ENCODE data around the gene PHLDB1. TPM values are rescaled to one million over a fixed set of nuclear protein-coding genes. Genes with fewer than 3 reads are reported as not detected.

Gene PHLDB1
- total and polyA plus RNA-seq, 2 donors (not counting 3 experiments of a cell fraction or from before 2014, with no cell fraction given): 99.7 to 183 TPM

- H3K4me1 ChIP-seq (ENCODE audit: control insufficient read depth, extremely low read depth, insufficient read depth, low read length): no peaks in the 10 kb centered on the region
- H2AFZ ChIP-seq (ENCODE audit: low read depth, low read length): no peak overlapping the region
- H3K9me3 ChIP-seq (replicated peaks; ENCODE audit: control insufficient read depth, insufficient read depth, low read length): no peaks in the 10 kb centered on the region
- no peaks in the 10 kb centered on the region for H3K9me1 ChIP-seq (replicated peaks; ENCODE audit: control insufficient read depth, extremely low read depth, insufficient read depth, low read length)
- dilution Hi-C loops (cut with MboI; ENCODE audit: extremely low pct_ligation_motif_present, low sequenced_read_pairs) (no loop called here), intact Hi-C loops (cut with micrococcal nuclease) (no loop called here)
- H3K4me3 ChIP-seq (replicated peaks in 1 of 3; ENCODE audit: insufficient read depth in 1 of 3, low read depth in 1 of 3, low read length in 3 of 3): no peak overlapping the region
- no peaks in the 10 kb centered on the region for H4K20me1 ChIP-seq (replicated peaks; ENCODE audit: control insufficient read depth, extremely low read depth, insufficient read depth, low read length)
- no peaks in the 10 kb centered on the region for H3K27me3 ChIP-seq (ENCODE audit: control insufficient read depth in 2 of 2, insufficient read depth in 2 of 2, low read length in 2 of 2)
- no peak overlapping the region for H3K27ac ChIP-seq (ENCODE audit: insufficient read depth, low read depth, low read length)
- CTCF ChIA-PET: interaction anchor here (1.2 to 3.2 kb wide), 4 partner anchors 11 to 38 kb away, joined by 3 to 11 read pairs (median 6); partner anchors contain the start of gene PHLDB1
- no TSS peak for BruUV-seq (replicated peaks)
- POLR2A ChIA-PET: interaction anchor here (0.6 kb wide), 1 partner anchor 12 kb away, joined by 8 read pairs; no protein-coding TSS in a partner anchor
- H3K79me2 ChIP-seq (ENCODE audit: control insufficient read depth, insufficient read depth, low read length): peaks cover 23% of the 10 kb centered on the region
- FAIRE-seq: no peak
- TF ChIP-seq MAX (IDR thresholded peaks at IDR 0.05; ENCODE audit: insufficient read depth, insufficient read length): no peak
- no peak for TF ChIP-seq JUN (IDR thresholded peaks at IDR 0.05; ENCODE audit: borderline replicate concordance, insufficient read depth, insufficient read length, low read depth)
- no peak for TF ChIP-seq CTCF (IDR thresholded peaks at IDR 0.05; ENCODE audit: extremely low read depth in 1 of 2, insufficient read depth in 1 of 2, low read depth in 1 of 2, low read length in 2 of 2)
- no peak for TF ChIP-seq EZH2 (IDR thresholded peaks at IDR 0.05; ENCODE audit: borderline replicate concordance, low read depth, low read length, severe bottlenecking)
- TF ChIP-seq POLR2AphosphoS5 (IDR thresholded peaks at IDR 0.05; ENCODE audit: insufficient read depth, low read depth, low read length): no peak
- no peak for TF ChIP-seq FOS (IDR thresholded peaks at IDR 0.05; ENCODE audit: borderline replicate concordance, insufficient read depth, low read length)
- TF ChIP-seq GATA2 (IDR thresholded peaks at IDR 0.05; ENCODE audit: insufficient read depth, insufficient read length, low read depth, low read length): no peak
- no peak for TF ChIP-seq POLR2A (IDR thresholded peaks at IDR 0.05; ENCODE audit: low read depth, low read length)
- no peak for TF ChIP-seq MYC (IDR thresholded peaks at IDR 0.05; ENCODE audit: low read depth, low read length)
- H3K36me3 ChIP-seq (ENCODE audit: control insufficient read depth in 2 of 2, extremely low read depth in 1 of 2, insufficient read depth in 2 of 2, low read length in 2 of 2): peaks cover 33 to 50% of the 10 kb centered on the region in 2 experiments
- no peak for DNase-seq (ENCODE audit: low read depth, low spot score)
- no peak overlapping the region for H3K9ac ChIP-seq (replicated peaks; ENCODE audit: extremely low read depth, insufficient read depth, low read length)
- no peak overlapping the region for H3K4me2 ChIP-seq (ENCODE audit: insufficient read depth, low read length)
Observed at GRCh38 chr11:118632577-118633318, 25.3 kb downstream of the PHLDB1 start.
